SK-N-DZ (cell line): ENCODE measurements around the gene IFI44.

Experiments used
- DNase-seq: peaks from one replicate; pipeline ENCODE4 v3.0.0-alpha.2; 2015; ENCODE audit warnings: low spot score

The IFI44 gene

DNA sequence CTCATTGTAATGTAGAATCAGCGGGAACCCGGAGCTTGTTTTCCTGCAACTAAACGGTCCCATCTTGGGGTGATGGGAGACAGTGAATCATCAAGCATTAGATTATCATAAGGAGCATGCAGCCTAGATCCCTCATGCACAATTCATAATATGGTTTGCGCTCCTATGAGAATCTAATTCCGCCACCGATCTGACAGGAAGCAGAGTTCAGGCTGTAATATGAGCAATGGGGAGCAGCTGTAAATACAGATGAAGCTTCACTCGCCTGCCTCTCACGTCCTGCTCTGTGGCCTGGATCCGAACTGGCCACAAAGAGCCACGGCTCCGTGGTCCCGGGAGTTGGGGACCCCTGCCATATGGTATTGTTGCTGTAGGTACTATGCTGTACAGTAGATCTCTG, 1.6 kb downstream of the IFI44 start:
- peak; percentile 41 for DNase-seq

DNA sequence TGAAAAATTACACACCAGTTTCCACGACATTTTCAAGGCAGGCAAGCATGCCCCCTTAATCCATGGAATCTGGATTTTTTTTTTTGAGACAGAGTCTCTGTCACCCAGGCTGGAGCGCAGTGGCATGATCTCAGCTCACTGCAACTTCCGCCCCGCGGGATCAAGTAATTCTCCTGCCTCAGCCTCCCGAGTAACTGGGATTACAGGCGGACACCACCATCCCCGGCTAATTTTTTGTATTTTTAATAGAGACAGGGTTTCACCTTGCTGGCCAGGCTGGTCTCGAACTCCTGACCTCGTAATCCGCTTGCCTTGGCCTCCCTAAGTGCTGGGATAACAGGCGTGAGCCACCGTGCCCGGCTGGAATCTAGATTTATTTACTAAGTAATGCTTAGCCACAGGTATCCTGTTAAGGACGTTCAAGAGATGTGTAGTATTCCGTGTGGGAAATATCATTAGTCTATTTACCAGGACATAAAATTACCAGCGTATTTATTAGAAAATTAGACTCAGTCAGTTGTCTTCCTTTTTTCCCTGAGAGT, 2.5 kb downstream of the IFI44 start:
- DNase-seq, result no peak

DNA sequence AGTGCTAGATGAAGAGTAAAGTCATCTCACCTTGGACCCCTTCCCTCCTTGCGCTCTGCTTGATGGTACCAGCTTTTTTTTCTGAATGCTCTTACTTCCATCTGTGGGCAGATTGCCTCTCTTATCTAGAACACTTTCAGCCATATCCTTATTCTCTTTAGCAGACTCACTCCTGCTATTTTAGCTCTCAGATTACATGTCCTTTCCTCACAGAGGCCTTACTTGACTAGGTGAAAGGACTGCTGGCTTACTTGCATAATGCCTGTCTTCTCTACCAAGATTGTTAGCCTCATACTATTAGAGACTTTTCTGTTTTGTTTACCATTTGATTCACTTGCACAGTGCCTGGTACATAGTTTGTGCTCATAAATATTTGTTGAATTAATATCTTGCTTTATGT, 9.3 kb downstream of the IFI44 start:
- DNase-seq, result no peak

DNA sequence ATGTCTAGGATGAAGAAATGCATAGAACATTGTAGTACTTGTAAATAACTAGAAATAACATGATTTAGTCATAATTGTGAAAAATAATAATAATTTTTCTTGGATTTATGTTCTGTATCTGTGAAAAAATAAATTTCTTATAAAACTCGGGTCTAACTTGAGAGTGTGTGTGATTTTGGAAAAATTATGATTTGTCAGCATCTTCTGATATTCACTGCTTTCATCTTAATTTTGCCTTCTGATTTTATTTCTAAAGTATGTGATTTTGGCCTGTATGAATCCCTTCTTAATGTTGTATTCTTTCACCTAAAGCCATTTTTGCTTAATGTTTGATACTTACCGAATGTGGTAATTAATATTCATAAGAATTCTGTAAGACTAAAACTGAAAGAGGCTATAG, 14.3 kb downstream of the IFI44 start:
- DNase-seq, result no peak

DNA sequence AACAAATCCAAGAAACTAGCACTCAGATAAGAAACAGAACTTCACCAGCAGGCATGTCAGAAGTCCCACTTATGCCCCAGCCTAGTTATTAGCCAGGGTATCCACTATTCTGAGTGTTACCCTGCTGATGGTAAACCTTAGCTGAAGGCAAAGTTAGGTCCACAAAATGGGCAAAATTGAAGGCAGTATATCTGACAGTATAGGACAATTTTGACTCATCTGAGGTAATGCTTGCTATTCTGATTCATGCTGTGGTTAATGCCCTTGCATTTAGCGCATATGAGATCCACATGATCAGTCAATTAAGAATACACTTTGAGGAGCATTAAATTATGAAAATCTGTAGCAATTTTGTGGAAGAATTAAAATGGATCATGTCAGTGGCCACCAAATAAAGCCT, 15.1 kb downstream of the IFI44 start:
- DNase-seq, result no peak

DNA sequence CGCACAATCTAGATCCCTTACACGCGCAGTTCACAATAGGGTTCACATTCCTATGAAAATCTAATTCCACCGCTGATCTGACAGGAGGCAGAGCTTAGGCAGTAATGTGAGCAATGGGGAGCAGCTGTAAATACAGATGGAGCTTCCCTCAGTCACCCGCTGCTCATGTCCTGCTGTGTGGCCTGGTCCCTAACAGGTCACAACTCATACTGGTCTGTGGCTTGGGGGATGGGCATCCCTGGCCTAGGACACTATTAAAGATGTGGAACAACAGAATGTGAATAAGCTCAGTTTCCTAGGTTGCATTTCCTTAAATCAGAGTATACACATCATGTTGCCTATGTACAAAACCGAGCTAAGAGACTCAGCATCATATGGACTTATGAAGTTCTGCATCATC, 16.2 kb downstream of the IFI44 start:
- no peak for DNase-seq

DNA sequence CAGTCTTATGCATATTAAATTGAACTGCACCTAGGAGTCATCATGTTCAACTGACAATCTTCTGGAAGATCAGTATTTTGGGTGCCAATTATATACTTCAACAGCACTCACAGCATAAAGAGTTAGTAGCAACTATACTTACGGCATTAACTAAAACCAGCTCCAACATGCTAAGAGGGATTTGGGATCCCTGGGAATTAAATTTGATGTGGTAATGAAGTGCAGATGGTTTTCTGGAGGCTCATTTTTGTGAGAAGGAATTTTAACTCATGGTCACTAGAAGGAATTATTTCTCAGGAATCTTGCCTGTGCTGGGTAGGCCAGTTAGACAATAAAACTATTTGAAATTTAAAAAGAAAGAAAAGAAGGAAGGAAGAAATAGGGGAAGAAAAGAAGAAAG, 18.3 kb downstream of the IFI44 start:
- peak; percentile 62 for DNase-seq

DNA sequence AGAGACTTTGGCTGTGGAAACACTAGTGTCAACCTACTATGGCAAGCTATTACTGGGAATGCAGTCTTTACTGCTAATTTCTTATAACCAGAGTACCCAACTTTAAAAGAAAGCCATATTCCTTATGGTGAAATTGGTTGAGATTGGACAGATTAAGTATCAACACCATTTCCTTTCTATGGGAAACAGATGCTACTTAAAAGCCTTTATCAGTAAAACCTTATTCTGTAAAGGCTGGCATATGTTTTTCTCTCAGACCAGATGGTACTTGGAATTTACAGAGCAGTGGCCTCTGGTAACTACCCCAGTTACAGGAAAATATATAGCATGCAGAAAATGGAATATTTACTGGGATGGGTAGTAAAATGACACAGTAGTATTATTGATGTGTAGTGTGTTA, 18.8 kb downstream of the IFI44 start:
- DNase-seq, result peak; percentile 67

DNA sequence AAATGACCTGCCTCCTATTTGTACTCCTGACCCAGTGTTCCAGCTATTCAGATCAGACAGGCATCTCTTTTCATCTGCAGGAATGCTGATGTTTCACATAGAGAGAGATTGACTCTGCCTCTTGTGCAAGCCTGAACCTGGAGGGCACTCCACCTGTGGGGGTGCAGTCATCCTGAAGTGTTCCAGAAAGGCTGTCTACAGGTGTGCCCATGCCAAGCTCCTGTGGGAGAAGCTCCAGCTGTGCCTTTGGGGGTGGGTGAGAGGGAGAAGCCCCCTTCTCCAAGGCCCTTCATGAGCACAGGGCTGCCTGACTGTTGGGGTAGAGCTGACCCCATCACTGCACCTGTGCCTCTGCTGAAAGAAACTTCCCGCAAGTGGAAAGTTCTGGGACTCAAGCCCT, 22.8 kb downstream of the IFI44 start:
- no peak for DNase-seq

DNA sequence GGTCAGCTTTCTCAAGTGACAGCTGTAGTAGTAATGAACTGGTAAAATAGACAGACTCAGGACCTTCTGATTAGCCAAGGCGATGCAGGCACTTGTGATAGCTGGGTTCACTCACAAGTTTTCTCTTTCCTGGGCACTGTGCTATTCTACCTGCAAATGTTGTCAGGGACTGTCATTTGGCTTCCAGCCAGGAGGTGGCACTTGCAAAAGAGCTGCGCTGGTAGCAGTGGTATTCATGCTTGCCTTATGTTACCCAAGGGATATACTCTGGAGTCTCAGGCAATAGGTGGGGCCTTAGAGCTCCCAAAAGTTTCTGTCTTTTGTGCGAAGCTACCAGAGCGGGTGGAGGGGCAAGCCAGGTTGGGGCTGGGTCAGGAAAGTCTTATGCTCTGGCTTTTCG, 23.5 kb downstream of the IFI44 start:
- no peak for DNase-seq

DNA sequence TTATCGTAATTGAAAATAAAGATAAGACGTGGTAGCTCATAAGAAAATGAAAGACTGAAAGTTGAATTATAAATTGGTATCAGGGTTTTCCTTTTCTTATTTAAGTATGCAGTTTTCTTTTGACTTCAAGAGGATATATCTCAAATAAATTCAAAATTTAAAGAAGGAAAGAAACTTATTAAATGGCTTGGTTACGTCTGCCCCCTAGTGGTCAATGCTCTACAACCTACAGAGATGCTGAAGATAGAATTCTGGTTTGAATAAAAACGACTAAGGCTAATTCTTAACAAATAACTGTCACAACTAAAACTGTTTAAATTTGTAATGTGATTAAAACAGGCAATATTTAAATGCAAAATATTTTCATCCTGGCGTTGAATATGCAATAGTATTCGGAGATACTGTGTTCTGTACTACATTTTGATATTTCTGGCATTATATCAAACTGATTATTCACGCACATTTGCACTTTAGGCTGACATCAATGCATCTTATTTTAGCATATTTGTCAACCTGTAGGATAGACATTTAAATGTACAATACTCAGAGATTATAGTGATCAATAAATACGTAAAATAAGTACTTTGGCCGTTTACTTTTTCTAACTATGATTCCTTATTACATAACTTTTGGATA, 26.8 kb downstream of the IFI44 start:
- peak; percentile 57 for DNase-seq

DNA sequence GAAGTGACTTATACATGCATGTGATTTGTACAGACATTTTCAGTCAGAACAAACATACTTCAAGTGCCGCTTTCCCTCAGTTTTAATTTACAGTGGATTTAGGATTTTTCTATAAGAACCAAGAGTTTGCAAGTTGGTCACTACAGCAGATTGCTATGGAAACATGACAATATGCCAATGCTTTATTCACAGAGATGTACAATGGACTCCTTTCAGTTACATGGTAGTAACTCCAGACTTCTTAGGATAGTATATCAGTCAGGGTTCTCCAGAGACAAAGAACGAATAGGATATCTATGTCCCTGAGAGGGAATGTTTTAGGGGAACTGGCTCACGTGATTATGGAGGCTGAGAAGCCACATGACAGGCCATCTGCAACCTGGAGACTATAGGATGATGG, 27.4 kb downstream of the IFI44 start:
- no peak for DNase-seq

DNA sequence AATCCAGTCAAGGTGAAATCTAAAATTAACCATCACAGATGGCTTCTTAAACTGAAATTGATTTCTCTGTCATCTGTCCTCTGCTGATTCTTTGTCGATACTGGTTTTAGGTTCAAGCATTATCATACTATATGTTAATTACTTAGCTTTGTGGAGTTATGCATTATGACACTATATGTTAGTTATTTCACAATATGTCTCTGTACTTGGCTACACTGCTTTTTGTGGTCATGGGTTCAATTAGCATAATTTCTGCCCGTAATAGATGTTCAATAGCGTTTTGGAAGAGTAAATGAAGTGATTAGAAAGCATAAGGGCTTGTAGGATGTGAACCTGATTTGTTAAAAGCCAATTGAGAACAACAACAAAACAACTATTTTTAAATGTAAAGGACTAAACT, 28.2 kb downstream of the IFI44 start:
- no peak for DNase-seq

DNA sequence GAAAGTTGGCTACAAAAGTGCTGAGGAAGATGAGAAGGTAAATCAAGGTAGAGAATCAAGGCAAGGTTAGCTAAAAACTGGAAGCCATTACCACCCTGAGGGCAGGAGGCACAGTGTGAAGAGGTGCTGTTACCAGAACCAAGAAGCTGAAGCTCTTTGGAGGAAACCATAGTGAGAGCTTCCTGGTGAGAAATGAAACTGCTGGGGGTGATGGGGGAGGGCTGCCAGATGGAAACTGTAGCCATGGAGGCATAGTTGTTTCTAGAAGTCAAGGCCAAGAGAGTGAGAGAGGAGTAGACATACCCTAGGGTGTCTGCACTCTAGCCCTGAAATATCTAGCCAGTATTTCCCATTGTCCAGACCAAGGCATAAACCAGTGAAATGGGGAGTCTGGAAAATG, 28.7 kb downstream of the IFI44 start:
- no peak for DNase-seq

DNA sequence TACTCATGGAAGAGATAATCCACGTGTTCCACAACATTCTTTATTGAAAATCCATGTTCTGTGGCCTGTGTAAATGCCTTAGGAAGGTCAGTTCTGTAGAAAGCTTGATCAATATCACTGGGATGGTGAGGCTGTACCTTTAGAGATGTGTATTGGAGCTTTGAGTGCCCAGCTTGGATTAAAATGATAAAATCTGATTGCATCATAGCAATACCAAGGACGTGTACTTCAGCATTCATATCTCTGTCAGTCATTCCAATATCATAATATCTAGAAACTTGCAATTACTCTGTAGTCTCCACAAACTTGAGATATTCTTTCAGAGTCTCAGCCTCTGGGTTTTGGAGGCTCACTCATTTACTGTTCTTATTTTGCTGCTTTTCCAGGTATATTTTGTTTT, 31.6 kb downstream of the IFI44 start:
- no peak for DNase-seq

DNA sequence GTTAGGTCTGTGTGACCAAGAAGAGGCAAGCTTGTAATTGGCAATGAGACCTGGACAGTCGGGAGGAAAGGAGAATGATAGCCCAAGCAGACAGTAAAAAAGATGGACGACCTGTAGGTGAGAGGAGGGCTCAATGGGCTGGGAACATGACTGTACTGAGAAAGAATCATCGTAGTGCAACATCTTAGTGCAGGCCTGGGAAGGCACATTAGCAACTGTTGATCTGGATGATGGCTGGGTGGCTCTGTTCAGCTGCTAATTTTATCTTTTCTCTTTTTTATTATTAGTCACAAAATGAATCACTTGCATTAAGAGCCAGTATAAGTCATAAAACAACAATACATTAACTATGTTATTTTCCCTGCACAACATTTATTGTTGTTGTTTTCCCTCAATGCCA, 32.9 kb downstream of the IFI44 start:
- no peak for DNase-seq

DNA sequence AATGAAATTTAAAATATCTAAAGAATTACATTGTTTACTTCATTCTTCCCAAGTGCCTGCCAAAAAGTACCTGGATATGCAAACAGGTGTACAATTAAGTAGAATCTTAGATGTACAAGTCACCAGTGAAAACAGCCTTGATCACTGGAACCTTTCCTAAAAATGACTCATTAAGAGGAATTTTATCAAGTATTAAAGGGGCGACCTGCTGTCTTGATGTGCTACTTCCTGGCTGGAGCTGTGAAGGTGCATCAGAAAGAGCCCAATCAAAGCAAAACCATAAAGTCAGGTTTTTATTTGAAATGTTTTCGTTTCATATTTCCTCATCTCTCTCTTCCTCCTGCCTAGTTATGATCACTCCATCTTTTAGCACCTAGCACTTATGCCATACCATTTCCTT, 33.4 kb downstream of the IFI44 start:
- no peak for DNase-seq

DNA sequence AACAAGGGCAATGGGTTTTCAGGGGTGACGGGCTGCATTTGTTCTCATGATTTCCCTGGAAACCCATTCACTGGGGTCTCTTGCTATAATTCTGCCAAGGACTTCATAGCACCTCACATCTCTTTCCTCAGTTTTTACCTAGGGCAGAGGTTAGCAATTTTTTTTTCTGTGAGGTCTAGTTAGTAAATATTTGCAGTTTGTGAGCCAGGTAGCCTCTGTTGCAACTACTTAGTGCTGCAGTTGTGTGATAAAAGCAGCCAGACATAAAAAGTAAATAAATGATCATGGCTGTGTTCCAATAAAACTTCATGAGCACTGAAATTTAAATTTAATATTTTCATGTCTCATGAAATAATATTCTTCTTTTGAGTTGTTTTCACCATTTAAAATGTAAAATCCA, 37.7 kb downstream of the IFI44 start:
- DNase-seq, result no peak

DNA sequence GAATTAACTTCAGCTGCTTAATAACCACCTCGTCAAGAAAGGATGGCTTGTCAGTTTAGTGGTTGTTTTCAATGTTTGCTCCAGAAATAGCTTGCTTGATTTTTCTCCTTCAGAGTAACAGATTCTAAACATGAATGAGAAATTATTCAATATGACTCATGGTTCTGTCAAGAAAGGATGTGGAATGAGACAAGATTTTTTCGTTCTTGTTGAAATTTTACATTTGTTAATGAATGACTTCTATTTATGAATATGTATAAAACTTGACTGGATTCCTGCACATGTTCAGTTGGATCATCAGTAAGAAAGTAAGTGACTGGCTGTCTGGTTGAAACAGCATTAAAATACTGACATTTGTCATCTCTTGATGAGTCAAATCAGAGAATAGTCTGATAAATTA, 38.3 kb downstream of the IFI44 start:
- no peak for DNase-seq

DNA sequence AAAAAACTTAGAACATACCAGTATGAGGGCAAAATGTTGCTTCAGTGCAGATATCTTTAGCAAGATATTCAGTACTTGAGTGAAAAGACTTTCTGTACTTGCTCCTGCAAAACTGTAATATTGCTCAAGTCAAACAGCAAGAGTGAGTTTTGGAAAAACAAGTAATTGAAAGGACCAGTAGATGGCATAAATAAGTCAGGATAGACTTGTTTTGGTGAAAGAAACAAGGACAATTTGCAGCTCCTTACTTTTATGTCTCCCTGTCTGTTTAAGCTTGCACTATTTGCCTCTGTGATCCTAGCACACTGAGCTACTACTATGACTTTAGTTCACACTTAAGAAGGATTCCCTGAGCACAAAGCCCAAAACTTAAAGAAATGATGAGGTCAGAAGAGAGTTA, 39.1 kb downstream of the IFI44 start:
- DNase-seq, result peak; percentile 29

DNA sequence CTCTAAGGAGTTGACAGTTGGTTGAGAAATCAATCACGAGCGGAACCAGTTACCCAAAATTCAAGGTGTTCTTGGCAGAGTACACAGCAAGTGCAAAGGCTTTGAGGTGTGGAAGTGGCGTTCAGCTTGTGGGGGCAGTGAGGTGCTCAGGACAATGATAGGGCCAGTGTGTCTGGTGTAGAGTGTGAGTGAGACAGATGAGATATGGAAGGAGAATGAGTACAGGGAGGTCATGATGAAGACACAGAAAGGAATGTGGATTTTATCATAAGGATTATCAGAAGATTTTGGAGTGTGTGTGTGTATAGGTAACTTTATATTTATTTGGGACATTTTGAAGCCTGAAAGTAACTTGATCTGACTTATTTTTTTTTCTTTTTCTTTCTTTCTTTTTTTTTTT, 40.9 kb downstream of the IFI44 start:
- DNase-seq, result no peak

DNA sequence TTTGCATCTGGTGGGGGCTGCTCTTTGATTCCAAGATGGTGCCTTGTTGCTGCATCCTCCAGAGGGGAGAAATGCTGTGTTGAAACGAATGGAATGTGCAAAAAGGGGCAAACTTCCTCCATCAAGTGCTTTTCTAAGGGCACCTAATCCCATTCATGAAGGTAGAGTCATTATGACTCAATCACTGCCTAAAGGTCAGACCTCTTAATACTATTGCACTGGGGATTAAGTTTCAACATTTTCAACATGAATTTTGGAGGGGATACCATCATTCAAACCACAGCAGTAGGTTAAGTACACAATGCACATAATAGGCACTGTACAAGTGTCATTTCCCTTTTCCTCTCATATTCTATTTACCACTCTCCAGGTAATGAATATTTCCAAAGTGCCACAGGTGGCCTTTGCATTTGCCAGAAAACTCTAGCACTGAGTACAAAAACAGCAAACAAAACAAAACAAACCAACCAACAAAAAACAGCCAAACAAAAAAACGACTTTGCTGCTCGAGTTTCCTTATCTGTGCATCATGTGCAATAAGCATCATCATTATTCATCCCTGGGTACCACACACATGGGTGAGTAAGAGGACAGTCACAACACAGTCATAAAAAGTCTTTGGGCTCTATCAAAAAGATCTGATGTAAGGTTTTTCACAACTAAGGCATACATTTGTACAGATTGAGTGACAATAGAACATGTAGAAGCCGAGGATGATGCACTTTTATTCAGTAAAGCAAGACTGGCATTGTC, 42.5 kb downstream of the IFI44 start:
- DNase-seq, result no peak

DNA sequence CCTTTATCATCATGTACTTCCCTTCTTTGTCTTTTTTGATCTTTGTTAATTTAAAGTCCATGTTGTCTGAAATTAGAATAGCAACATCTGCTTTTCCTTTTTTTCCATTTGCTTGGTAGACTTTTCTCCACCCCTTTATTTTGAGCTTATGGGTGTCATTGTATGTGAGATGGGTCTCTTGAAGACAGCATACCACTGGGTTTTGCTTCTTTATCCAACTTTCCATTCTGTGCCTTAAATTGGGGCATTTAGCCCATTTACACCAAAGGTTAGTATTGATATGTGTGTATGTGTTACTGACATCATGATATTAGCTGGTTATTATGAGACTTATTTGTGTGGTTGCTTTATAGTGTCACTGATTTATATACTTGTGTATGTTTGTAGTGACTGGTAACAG, 50.2 kb downstream of the IFI44 start:
- no peak for DNase-seq
